Dermis microvascular lymphatic vessel endothelial cell (primary cell): Measurements from ENCODE around the gene ECI2. TPM values are rescaled to one million over a fixed set of nuclear protein-coding genes. Genes with fewer than 3 reads are reported as not detected.
A peak's percentile ranks its signal among the peaks of the same experiment; 100 is the strongest.

Experiments
- DNase-seq, 2 donors: peaks; one replicate each; pipeline versions ENCODE4 v3.0.0 to v3.0.0-alpha.2; 2010; ENCODE audit warnings: low read depth in 2 of 2
- total RNA-seq: library from RNA; depleted of rRNA; stranded (reverse); fragments of >200 nt; gene quantifications from 2 replicates; pipeline ENCODE4 v1.2.1, GENCODE V29; 2014

ECI2 gene, protein sequence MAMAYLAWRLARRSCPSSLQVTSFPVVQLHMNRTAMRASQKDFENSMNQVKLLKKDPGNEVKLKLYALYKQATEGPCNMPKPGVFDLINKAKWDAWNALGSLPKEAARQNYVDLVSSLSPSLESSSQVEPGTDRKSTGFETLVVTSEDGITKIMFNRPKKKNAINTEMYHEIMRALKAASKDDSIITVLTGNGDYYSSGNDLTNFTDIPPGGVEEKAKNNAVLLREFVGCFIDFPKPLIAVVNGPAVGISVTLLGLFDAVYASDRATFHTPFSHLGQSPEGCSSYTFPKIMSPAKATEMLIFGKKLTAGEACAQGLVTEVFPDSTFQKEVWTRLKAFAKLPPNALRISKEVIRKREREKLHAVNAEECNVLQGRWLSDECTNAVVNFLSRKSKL
- total RNA-seq, result 66.6 and 67.4 TPM in 2 replicates

DNA sequence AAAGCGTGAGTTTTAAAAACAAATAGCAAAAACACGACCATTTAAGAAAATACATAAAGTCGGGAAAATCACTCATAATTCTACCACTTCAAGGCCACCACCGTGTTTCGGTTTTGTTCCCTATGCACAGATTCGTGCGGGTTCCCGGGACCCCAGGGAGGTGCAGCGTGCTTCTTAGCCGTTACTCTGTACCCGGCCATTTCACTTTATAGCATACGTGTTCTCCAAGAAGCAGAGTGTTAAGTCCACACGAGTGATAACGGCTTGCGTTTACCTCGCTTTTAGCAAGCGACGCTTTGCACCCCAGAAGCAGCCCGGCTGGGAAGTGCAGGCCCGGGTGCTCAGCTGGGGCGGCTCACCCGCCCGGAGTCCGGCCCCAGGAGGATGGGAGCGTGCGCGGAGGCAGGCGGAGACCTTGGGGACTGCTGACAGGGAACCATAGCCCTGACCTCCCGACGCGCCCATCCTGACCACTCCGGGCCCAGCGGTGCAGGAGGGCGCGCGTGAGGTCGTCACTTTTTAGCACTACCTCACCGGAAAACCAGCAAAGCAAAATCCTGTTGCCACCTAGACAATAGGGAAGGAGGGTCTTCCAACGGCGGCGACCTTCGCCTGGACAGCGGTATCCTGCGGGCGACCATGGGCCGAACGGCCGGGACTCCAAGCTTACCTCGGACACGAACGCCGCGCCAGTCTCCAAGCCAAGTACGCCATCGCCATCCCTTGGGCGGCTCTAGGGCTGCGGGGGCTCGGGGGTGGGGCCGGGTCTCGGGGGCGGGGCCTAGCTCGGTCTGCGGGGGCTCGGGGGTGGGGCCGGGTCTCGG lies at the start of gene ECI2:
Gene ECI2 (minus strand): TSS at position 735 of the 824 bp plus-strand sequence. CDS start 15 bp downstream, at position 720.
- peak in 1 of 2 donors; percentile 18 for DNase-seq

DNA sequence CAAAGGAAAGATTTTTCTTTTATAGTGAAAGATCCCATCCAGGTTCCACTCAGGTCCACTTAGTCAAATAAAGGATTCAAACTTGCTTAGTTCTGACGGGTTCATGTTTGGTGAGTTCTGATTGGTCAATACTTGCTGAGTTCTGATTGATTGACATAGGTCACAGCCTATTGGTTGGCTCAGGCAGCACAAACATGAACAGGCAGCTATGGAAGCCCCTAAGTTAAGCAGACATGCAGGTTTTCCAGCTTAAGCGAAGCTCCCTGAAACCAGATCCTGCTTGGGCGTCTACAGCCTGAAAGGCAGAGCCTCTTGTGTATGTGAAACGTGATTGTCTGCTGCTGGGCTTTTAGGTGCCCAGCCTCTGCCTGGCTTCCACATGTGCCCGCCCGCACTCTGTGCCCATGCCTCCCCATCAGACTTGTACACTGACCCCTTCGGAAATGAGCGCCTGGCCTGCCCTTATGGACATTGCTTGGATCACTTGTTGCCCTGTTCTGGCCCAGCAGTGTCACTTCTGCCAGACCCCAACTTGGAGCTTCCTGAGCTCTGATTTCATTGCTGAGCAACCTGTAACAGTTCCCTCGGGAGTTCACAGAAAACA lies 45.4 kb upstream of the ECI2 start:
- peak; percentile 25 to 39 for DNase-seq

DNA sequence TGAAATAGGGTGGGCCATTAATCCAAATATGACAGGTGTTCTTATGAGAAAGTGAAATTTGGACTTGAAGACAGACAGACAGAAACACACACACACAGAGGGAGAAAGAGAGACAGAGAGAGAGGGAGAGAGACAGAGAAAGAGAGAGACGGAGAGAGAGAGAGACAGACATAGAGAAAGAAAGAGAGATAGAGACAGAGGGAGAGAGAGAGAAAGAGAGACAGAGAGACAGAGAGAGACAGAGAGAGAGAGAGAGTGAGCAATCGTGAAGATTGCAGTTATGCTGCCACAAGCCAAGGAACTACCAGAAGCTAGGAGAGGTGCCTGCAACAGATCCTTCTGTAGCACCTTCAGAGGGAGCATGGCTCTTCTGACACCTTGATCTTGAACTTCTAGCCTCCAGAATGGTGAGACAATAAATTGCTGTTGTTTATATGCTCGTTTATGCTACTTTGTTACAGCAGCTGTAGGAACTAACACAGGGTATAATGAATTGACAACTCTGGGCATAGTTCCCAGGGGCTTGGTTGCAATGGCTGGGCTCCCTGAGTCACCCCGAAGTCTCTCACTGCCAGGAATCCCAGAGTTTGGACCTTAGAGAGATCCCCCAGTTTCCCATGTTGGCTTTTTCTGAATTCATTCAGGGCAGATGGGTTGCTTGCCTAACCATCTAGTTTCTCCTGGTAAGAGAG lies 44.7 kb upstream of the ECI2 start:
- DNase-seq, result no peak

DNA sequence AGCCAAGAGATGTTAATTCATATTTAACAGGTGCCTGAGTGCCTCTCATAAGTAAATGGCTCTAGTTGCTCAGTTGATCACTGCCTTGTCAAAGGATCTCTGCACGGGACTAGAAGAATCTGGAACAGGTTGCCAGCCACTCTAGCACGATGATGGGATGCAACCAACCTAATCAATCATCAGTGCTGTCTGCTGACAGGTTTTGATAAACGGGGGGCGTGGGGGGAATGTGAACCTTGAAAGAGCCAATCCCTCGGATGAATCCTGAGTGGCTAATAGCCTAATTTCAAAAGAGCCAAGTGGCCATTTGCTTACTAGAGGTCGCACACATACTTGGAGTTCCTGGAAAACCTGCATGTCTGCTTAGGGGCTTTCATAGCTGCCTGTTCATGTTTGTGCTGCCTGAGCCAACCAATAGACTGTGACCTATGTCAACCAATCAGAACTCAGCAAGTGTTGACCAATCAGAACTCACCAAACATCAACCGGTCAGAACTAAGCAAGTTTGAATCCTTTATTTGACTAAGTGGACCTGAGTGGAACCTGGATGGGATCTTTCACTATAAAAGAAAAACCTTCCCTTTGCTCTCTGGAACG lies 43.5 kb upstream of the ECI2 start:
- DNase-seq, result no peak

DNA sequence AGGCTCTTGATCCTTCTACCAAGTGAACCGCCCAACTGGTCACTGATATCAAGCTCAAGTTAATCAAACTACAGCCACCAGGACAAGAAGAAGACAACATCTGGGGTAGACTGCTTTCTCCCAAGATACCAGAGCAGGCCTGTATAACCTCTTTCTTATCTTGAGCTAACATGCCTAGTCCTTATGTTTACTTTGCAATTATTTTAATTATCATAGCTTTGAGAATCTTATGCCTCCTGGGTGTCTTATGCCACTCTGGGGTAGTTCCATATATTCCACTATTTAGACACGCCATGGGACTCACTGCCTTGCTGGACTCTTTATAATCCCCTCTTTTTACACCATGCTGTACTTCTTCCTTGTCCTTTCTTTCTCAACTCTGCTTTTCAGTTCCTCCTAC lies 41.5 kb upstream of the ECI2 start:
- DNase-seq, result no peak

DNA sequence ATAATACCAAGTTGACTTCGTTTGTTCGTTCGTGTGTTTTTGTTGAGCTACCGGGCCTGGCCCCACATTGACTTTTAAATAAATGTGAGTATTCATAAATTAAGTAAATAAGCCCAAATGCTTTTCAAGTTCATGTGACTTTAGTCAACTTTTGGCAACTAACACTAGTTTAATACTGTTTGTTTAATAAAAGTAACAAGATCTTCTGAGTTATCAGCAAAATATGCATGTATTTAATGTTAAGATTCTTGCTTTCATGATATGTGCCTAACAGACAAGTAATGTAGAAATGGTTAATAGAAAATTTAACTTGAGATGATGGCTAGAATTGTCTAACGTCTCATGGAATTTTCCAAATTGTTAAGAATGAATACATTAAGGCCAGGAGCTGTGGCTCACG lies 38.7 kb upstream of the ECI2 start:
- DNase-seq, result no peak

DNA sequence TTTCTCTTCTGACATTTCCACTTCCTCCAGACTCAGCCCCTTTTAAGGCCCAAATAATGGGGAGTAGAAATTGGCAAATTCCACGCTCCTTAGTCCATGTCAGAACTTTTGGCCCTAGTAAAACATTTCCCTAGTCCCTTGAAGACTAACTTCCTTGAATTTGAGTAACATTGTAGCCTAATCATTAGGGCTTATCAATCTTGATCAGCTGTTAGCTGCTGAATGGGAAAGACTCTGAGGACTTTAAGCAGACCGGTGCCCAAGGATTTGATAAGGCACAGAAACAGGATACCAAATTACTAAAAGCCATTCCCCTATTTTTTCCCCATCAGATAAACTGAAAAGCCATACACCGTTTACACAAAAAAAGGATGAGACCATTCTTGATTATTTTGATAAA lies 37.0 kb upstream of the ECI2 start:
- DNase-seq, result no peak

DNA sequence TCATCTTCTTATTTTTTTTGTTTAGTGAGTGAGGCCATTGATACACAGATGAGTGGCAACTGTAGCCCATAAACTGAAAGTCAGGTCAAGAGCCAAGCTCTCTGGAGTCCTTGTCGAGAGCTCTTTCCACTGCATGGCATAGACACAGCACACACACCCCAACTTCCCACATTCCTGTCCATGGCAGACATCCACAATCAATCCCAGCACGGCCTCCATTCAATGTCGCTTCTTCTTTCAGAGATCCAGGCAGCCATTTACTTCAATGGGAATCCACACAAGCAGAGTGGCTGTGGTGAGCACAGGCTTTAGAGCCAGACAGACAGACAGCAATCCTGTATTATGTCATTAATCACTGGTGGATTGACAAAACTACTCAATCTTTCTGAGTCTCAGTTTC lies 34.9 kb upstream of the ECI2 start:
- no peak for DNase-seq

DNA sequence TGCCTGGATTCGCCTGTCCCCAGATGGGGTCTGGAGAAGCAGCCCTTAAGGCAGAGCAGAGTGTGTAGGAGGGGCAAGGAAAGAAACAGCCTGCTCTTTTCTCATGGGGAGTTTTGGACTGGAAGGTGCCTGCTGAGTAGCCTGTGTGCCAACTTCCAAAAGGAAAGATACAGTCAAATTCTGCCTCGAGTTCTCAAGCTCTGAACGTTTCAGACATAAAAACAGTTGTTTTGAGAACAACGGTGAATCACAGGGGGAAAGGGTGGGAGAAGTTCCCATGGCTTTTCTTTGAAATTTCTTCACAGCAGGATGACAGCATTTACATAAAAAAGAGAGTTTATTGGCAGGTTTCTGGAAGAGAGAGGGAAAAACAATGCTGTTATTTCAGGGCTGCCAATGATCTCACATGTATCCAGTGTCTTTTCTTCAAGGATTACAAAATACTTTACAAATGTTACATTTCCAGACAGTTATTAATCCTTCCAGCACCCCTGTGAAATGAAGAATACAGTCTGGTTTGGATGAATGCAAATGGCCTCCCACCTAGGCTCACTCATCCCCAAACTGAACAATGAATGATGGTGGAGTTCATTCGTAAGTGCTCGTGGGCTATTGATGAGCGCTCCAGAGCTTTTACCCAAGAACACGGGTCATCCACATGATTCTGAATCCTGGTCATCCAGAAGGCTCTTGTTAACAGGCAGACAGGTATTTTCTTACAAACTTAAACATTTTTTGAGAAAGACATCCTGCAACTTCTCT lies 33.8 kb upstream of the ECI2 start:
- DNase-seq, result no peak

DNA sequence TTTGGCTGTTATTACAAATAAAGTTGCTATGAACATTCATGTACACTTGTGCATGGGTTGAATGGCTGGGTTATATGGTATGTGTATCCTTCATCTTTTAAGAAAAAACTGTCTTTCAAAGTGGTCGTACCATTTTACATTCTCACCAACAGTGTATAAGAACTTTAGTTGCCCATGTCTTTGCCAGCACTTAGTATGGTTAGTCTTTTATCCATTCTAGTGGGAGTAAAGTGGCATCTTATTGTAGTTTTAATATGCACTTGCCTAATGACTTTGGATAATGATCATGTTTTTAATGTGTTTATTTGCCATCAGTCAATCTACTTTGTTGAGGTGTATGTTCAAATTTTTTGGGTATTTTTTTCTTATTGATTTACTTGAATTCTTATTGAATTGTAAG lies 32.5 kb upstream of the ECI2 start:
- DNase-seq, result no peak

DNA sequence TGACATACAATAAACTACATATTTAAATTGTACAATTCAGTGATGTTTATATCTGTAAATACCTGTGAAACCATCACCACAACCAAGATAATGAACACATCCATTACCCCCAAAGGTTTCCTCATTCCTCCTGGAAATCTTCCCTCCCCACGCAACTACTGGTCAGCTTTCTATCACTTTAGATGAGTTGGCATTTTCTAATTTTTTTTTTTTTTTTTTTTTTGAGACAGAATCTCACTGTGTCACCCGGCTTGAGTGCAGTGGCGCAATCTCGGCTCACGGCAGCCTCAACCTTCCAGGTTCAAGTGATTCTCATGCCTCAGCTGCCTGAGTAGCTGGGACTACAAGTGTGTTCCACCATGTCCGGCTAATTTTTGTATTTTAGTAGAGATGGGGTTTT lies 31.7 kb upstream of the ECI2 start:
- no peak for DNase-seq

DNA sequence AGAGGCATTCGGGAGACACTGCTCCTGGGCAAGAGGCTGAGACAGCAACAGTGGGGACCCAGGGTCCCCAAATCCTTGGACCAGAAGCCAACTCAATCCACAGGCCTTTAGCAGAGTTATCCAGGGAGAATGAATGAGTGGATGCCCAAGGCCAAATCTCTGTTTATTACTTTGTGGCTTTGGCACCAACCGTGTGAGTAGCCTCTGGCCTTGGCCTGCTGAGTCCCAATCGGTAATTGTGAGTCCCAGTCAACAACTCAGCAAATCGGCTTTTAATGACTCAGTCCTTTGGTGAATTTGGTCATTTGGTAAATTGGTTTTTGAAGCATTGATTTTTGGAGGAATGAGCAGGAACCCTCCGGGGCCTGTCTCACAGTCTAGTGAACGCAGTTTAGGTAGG lies 29.1 kb upstream of the ECI2 start:
- DNase-seq, result no peak

DNA sequence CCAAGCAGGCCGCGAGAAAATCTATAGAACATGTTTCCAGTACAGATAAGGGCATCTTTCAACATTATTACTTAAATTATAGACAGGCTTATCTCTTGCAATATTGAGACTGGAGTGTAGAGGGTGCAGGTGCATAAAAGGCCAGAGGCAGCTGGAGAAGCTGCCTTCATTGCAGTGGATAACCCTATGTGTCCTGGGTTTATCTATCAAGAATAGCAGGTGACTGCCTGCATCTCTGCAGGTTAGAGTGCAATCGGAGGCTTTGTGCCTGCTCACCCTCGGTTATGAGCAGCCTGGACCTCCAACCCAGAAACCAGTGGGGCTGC lies 28.7 kb upstream of the ECI2 start:
- DNase-seq, result peak in 1 of 2 donors; percentile 2

DNA sequence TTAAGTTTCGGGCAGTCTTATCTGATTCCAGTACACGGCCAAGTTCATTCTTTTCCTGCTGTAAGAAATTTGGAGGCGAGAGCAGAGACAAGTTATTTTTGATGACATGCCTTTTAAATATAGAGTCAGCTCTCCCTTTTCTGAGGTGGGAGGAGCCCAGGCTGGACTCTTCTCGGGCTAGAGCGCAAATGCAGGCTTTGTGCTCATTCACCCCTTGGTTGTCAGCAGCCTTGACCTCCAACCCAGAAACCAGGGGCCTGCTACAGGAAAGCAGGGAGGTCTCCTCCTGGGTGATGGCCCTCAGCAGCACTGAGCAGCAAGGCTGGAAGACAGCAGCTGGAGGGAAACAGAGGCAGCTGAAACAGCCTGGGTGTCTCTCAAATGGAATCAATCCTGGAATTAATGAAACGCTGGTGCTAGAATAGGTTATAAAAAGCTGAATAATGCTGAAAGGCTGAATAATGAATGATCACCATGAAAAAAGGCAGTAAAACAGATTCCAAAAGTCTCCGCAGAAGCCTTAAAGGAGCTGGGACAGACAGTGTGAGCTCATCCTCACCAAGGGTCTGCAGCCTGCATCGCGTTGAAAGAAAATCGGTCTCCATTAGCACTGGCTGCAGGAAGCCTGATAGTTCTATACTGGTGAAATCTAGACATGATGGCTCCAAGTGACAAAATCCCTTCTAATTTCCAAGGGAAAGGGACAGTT lies 28.2 kb upstream of the ECI2 start:
- DNase-seq, result no peak

DNA sequence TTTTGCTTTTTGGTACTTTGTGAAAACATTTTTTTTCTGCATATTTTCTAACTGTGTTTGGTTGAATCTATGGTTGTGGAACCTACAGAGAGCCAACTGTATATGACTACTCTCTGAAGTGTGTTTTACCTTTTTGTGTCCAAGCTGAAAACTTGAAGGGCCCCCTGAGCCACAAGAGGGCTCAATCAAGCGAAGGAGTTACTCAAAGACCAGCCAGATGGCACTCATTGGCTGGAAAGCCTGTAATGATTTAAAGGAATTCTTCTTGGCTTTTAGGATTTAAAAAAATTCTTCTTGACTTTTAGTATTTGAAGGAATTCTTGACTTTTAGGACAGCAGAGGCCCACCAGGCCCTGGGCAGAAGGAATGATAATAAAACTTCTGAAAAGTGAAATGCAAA lies 27.0 kb upstream of the ECI2 start:
- DNase-seq, result no peak

DNA sequence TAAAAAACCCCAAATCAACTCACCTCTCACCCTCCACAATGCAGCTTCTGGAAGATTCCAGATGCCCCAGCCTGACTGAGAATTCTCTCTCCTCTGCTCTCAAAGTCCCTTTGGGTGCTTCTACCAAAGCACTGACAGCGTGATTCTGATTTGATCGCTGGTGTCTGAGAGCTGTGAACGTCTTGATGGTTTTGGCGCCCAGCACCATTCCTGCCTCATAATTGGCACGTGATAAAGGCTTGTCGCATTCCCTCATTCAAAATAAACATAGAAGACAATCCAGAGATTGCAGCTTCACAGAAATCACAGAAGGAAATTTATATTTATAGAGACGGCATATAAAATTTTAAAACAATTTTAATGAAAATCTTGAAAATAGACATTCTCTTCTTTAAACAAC lies 24.1 kb upstream of the ECI2 start:
- no peak for DNase-seq

DNA sequence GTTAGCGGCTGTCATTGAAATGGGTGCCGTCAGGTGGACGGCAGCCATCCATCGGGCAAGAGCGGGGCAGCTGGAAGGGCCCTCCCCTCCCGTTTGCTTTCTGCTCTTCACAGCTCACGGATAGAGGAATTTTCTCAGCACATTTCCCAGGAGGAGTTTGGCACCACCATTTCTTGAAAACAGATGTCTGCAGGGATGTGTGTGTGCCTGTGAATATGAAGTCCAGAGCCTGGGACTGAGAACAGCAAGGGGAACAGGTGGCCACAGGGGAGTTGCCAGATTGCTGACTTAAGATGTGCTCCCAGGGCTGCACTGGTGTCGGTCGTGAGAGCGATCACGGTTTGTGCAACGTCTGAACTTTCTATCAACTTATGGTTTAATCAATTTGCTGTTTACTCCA lies 22.1 kb upstream of the ECI2 start:
- DNase-seq, result no peak

DNA sequence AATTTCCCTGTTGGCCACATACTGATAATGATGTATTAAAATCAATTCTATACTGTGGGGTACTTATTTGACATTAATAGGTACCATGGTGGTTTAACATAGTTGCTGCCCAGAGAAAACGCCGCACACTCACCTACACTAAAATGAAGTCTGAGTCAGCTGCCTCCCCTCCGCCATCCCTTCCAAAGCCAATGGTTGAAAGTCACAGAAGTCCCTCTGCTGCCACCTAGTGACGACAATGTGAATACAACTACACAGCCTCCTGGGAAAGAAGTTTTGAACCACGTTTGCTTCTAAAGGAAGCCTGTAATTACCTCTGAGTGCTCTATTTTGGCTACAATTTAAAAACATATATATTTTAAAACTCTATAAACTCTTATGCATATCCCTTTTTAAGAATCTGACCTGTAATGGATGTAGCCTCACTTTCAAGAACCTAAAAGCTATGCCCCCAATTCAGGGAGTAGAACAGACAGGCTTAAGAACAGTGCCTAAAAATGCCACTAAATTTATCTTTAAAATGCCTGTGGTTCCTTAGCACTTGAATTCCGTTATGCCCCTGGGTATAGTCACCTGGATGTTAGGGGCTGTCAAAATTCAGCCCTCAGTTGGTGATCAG lies 20.6 kb upstream of the ECI2 start:
- peak; percentile 74 to 87 for DNase-seq

DNA sequence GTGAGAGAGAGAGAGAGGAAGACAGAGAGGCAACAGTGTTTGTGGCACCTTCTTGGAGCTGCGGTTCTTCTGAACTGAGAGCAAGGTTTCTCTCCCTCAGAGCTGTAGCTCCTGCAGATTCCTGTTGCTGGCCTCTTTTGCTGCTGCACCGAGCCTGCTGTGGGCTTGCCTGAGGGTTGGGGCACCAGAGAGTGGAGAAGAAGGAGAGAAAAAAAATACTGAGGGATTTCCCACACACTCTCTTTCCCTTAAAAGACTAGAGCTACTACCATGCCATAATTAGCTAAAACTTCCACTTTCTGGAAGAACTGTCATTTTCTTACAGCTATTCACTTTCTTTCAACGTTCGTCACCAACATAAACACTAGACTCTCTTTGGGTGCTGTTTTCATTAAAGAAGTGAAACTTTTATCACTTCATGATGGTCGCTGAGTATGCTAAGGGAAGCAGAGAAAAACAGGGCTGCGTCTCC lies 18.2 kb upstream of the ECI2 start:
- no peak for DNase-seq

DNA sequence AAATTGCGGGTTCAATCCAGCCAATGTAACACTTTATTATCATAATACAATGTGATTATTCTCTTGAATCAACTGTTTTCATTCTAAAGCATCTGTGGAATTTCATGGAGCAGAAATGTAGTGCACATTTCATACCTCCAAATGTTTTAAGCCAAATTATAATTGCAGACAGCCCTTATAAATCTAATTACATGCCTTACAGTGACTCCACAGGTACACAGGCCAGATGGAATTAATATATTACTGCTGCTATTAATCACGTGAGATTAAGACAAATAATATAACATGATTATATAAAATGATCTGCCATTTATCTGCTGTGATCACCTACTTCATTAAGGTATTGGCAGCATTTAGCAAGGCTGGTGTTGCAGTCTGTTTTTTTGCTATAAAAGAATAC lies 9.7 kb upstream of the ECI2 start:
- DNase-seq, result no peak
